SIG-M5 (cell line): ENCODE results near the gene MLST8.
"Not testable (repeated sequence)": the region's sequence is repeated elsewhere in the genome, so short reads cannot be mapped to it uniquely, and the experiment has no call there.

Experiments
- DNase-seq: peaks from one replicate; lab custom pipeline; 2025; lab: John Stamatoyannopoulos, UW

Gene MLST8

DNA sequence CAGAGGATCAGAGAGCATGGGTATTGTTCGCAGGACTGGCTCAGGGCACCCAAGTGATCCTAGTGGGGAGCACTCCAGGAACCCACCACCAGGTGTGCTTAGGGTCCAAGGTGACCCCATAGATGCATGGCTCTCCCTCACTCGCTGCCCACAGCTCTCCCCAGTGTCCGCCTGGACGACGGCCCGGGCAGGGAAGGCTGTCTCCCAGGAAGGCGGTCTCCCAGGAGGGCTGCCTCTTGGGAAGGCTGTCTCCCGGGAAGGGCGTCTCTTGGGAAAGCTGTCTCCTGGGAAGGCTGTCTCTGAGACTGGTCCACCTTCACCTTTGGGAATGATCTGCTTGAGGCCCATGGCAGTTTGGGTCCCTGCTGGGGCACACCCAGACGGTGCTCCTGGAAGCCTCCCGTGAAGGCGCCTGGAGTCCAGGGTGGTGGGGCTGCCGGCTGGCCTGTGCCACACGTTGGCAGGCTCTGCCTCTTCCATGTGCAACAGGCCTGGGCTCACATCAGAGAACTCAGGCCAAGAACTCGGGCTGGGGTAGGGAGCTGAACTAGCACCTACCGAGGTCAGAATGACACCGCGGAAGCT, 41.1 kb downstream of the MLST8 start:
- no peak for DNase-seq

- no peak for DNase-seq
Measured at GRCh38 chr16:2250652-2251295, 45.5 kb downstream of the MLST8 start.

- DNase-seq = no peak
Measured at GRCh38 chr16:2251296-2252111, 46.2 kb downstream of the MLST8 start, which contains the start of gene ECI1. TSS of gene ECI1 (minus strand) at chr16:2251587. CDS start at chr16:2251566, 21 bp downstream.

DNA sequence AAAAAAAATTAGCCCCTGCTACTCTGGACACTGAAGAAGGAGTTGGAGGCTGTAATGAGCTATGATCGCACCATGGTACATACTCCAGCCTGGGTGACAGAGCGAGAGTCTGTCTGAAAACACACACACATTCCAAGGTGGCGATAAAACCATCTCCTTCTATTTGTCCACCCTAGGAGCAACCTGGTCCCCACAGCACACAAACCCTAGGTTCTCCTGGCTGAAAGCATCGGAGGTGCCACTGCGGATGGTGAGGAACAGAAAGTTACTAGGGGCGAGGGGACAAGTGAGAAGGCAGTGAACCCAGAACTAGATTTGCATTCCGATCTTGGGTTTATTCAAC, 47.5 kb downstream of the MLST8 start:
- no peak for DNase-seq

DNA sequence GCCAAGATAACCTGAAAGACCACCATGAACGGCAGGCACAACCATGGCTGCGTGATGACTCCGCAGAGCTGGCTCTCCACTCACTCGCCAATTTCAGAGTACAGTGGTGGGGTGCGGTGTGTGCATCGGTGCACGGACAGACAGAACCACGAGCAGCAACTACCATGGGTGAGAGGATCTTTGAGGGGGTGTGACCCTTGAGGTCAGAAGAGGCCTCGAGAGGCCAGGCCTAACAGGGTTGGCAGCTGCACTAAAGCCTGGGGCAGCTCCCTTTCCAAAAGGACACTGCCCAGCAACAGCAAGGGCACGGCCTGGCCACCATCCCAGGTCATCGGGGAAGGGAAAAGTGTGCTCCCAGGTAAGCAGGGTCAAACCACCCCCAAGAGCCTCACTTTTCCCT, 48.0 kb downstream of the MLST8 start:
- no peak for DNase-seq

GRCh38 chr16:2256531-2257140, 51.4 kb downstream of the MLST8 start:
- DNase-seq = no peak

DNA sequence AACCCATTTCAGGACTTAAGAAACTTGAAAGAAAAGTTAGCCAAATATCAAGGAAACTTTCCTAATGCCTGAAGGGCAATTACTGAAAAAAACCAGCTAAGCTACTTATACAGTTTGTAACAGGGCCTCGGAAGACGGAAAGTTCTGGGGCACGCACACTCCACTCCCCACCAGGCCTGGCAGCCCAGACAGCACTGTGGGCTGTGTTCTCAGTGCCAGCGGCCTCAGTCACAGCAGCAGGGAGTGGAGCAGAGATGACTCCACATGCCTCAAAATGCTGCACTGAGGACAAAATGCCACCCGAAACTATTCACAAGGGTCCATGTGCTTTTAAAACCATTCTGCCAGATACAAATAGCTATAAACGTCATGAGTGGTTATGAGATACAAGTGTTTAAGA, 52.5 kb downstream of the MLST8 start:
- DNase-seq = no peak

DNA sequence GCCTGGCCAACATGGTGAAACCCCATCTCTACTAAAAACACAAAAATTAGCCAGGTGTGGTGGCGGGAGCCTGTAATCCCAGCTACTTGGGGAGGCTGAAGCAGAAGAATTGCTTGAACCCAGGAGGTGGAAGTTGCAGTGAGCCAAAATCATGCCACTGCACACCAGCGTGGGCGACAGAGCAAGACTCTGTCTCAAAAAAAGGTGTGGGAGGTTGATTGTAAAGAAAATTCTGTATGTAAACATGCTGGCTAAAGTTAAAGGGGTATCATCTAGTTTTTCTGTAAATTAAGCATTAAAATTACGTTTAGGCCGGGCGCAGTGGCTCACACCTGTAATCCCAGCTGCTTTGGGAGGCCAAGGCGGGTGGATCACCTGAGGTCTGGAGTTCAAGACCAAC, 53.3 kb downstream of the MLST8 start:
- DNase-seq = not testable (repeated sequence)
